Measurements from ENCODE around the gene PARP3.

The PARP3 gene

GRCh38 chr3:51943451-51944391 is 1.6 kb downstream of the PARP3 start:
- no peak for TF ChIP-seq MYC (IDR thresholded peaks at IDR 0.05; ENCODE audit: low read depth, low read length)
- TF ChIP-seq POLR2A (IDR thresholded peaks at IDR 0.05; ENCODE audit: extremely low read depth, insufficient read length): no peak
- TF ChIP-seq CTCF (IDR thresholded peaks at IDR 0.05; ENCODE audit: low read depth, low read length): no peak
- no peak for TF ChIP-seq MAX (IDR thresholded peaks at IDR 0.05; ENCODE audit: low read depth, low read length)
- DNase-seq (ENCODE audit: low read depth): no peak
- H3K4me3 ChIP-seq (ENCODE audit: low read depth, low read length): no peak overlapping the region

DNA sequence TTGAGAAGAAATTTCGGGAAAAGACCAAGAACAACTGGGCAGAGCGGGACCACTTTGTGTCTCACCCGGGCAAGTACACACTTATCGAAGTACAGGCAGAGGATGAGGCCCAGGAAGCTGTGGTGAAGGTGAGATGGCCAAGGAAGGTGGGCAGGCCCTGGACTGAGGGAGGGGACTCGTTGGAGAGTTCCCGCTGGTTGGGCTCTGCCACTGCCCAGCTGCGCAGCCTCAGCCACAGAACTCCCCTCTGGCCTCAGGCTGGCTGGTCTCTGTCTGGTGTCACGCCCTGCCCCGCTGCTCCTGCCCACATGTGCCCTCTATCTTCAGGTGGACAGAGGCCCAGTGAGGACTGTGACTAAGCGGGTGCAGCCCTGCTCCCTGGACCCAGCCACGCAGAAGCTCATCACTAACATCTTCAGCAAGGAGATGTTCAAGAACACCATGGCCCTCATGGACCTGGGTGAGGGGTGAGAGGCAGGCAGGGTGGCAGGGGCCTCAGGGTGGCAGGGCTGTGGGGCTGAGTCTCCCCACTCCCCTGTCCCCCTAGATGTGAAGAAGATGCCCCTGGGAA is 2.4 kb downstream of the PARP3 start:
- TF ChIP-seq MYC (IDR thresholded peaks at IDR 0.05; ENCODE audit: low read depth, low read length) (no peak), MAX (IDR thresholded peaks at IDR 0.05; ENCODE audit: low read depth, low read length) (no peak), CTCF (IDR thresholded peaks at IDR 0.05; ENCODE audit: low read depth, low read length) (no peak), POLR2A (IDR thresholded peaks at IDR 0.05; ENCODE audit: extremely low read depth, insufficient read length) (no peak)
- H3K4me3 ChIP-seq (ENCODE audit: low read depth, low read length): no peak overlapping the region
- no peak for DNase-seq (ENCODE audit: low read depth)

DNA sequence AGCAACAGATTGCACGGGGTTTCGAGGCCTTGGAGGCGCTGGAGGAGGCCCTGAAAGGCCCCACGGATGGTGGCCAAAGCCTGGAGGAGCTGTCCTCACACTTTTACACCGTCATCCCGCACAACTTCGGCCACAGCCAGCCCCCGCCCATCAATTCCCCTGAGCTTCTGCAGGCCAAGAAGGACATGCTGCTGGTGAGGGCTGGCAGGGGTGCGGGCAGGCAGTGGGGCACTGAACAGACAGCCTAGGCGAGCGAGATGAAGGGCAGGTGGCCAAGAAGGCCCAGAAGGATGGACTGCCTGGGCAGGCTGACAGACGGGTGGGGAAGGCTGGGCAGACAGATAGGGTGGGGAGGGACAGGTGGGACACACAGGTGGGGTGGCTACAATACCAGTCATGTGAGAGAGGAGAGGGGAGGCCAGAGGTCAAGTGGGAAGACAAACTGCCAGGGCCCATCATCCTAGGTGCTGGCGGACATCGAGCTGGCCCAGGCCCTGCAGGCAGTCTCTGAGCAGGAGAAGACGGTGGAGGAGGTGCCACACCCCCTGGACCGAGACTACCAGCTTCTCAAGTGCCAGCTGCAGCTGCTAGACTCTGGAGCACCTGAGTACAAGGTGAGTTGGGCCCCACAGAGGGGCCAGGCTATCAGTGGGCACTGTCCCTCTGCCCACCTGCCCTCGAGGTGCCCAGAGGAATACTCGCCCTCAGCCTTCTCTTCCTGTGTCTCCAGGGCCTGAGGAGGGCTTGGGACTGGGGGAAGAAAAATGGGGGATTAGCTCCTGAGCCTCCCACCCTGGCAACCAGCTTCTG is 3.1 kb downstream of the PARP3 start:
- no peak for DNase-seq (ENCODE audit: low read depth)
- TF ChIP-seq POLR2A (IDR thresholded peaks at IDR 0.05; ENCODE audit: extremely low read depth, insufficient read length): no peak
- no peak for TF ChIP-seq CTCF (IDR thresholded peaks at IDR 0.05; ENCODE audit: low read depth, low read length)
- TF ChIP-seq MYC (IDR thresholded peaks at IDR 0.05; ENCODE audit: low read depth, low read length): no peak
- TF ChIP-seq MAX (IDR thresholded peaks at IDR 0.05; ENCODE audit: low read depth, low read length): no peak
- no peak overlapping the region for H3K4me3 ChIP-seq (ENCODE audit: low read depth, low read length)

DNA sequence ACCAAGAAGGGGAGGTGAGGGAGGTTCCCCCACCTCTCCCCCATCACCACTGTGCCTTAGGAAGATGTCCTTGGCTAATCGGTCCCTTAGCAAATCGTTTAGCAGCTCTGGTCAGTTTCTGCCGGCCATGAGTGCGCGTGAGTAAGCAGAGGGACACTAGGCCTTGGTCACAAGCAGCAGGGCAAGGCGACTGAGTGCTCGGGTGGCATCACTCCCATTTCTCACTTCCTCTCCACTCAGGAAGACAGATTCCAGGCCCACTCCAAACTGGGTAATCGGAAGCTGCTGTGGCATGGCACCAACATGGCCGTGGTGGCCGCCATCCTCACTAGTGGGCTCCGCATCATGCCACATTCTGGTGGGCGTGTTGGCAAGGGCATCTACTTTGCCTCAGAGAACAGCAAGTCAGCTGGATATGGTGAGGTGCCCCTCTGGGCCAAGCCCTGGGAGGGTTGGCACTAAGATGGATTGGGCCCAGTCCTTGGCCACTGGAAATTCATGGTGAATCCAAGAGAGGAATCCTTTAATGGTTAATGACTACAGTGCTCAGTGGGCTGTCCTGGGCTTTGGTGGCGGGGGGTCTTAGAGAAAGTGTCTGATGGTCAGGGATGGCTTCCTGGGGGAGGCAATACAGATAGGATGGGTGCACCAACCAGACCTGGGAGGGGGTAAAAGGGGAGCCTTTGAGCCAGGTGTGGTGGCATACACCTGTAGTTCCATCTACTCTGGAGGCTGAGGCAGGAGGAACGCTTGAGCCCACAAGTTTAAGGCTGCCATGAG is 4.0 kb downstream of the PARP3 start:
- no peak overlapping the region for H3K4me3 ChIP-seq (ENCODE audit: low read depth, low read length)
- TF ChIP-seq MYC (IDR thresholded peaks at IDR 0.05; ENCODE audit: low read depth, low read length): no peak
- no peak for TF ChIP-seq CTCF (IDR thresholded peaks at IDR 0.05; ENCODE audit: low read depth, low read length)
- TF ChIP-seq POLR2A (IDR thresholded peaks at IDR 0.05; ENCODE audit: extremely low read depth, insufficient read length): no peak
- no peak for TF ChIP-seq MAX (IDR thresholded peaks at IDR 0.05; ENCODE audit: low read depth, low read length)
- DNase-seq (ENCODE audit: low read depth): no peak

- TF ChIP-seq MAX (IDR thresholded peaks at IDR 0.05; ENCODE audit: low read depth, low read length) (no peak), MYC (IDR thresholded peaks at IDR 0.05; ENCODE audit: low read depth, low read length) (no peak), CTCF (IDR thresholded peaks at IDR 0.05; ENCODE audit: low read depth, low read length) (no peak), POLR2A (IDR thresholded peaks at IDR 0.05; ENCODE audit: extremely low read depth, insufficient read length) (no peak)
- no peak for DNase-seq (ENCODE audit: low read depth)
- no peak overlapping the region for H3K4me3 ChIP-seq (ENCODE audit: low read depth, low read length)
Observed at GRCh38 chr3:51946796-51947195, 4.6 kb downstream of the PARP3 start.

Data from NB4 (cell line).